NCI-H1417 (cell line): ENCODE results near the gene TFEC.
A peak's percentile ranks its signal among the peaks of the same experiment; 100 is the strongest.
"Not testable (repeated sequence)": the region's sequence is repeated elsewhere in the genome, so short reads cannot be mapped to it uniquely, and the experiment has no call there.

Source experiments
- DNase-seq, 3 experiments: peaks; one replicate each; lab custom pipeline; 2025; lab: John Stamatoyannopoulos, UW

The TFEC gene, protein sequence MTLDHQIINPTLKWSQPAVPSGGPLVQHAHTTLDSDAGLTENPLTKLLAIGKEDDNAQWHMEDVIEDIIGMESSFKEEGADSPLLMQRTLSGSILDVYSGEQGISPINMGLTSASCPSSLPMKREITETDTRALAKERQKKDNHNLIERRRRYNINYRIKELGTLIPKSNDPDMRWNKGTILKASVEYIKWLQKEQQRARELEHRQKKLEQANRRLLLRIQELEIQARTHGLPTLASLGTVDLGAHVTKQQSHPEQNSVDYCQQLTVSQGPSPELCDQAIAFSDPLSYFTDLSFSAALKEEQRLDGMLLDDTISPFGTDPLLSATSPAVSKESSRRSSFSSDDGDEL

DNA sequence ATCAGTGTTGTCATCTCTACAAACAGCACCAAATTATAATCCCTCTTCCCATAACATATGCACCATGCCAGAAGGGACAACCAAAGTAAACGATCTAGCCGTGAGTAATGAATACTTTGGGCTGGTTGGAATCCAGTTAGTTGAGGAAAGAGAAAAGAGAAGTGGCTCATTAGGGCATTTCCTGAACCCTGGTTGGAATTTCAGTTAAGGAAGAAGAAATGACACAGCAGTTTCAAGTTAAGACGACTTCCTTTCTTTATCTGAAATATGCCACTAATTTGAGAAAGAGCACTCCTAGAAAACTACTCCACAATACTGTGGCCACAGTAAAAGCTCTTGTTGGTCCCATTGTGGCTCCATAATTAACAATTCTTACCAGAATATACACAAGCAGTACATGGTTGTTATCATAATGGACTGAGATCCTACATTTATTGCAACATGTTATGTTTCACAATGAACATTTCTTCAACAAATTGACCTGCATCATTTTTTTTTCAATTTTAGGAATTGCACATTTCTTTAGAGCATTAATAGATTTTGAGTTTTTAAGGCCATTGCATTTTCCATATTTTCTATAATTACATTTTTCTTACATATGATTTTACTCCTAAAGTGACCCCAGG, at the start of gene TFEC:
TSS of gene TFEC (minus strand) at position 113 of the 626 bp plus-strand sequence. CDS start 46,322 bp downstream, outside the sequence.
- no peak for DNase-seq

DNA sequence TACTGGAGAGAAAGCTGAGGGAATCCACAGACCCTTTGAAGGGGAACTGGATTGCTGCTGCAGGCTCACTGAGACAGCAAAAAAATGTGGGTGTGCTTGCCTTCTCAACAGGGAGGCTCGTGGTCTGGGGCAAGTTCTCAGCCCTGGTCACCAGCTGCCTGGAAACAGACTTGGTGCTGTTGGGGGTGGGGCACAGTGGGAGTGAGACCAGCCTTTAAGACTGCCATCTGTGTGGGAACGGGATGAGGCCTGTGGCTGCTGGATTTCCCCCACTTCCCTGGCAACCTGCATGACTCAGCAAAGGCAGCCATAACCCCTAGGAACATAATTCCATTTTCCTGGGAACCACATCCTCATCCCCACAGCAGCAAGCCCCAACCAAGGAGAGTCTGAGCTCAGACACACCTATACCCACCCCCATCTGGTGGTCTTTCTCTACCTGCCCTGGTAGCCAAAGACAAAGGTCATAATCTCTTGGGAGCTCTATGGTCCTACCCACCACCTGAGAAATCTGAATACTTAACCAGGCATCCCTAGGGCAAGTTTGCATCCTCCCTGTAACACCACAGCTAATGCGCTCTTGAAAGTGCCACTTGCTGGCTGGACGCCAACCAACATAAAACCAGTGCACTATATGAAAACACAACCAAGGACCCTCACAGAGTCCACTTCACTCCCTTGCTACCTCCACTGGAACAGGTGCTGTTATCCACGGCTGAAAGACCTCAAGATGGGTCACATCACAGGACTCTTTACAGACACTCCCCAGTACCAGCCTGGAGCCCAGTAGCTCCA, 45.0 kb upstream of the TFEC start:
- DNase-seq = peak in 1 of 3 experiments; percentile 73

DNA sequence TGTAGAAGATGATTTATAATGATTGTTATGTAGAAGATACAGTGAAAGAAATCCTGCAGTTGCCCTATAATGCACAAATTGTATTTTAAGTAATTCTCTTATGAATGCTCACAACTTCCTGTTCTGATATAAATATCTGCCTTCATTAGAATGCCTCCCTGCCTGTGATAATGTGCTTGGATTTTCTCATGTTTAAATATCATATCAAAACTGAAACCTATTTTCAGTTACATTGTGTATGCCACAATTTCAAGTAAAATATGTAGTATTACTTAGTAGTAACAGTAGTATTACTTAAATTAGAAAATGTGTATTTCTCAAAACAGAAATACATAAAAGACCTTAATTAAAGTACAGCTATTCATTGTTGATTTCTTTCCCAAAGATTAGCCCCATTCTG, 41.1 kb upstream of the TFEC start:
- no peak for DNase-seq

DNA sequence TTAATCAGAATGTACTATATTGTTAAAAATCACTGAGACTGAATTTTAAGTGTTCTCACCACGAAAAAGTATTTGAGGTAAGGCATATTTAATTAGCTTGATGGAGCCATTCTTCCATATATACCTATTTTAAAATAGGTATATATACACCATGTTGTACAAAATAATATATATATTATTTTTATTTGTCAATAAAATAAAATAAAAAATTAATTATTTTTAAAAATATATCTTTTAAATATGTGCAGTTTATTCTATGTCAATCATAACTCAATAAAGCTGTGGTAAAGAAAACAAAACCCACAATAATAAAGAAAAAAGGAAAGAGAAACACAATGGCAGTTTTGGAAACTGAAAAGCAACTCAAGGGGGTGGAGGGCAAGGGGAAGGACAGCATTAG, 33.6 kb upstream of the TFEC start:
- no peak for DNase-seq

DNA sequence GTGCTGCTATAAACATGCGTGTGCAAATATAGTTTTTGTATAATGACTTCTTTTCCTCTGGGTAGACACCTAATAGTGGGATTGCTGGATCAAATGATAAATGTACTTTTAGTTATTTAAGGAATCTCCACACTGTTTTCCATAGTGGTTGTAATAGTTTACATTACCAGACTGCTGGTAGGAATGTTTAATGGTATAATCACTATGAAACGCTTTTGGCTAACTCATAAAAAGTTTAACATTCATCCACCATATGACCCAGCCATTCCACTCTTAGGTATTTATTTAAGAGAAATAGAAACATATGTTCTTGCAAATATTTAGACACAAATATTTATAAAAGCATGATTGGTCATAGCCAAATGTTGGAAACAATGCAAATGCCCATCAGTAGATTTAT, 32.1 kb upstream of the TFEC start:
- no peak for DNase-seq

DNA sequence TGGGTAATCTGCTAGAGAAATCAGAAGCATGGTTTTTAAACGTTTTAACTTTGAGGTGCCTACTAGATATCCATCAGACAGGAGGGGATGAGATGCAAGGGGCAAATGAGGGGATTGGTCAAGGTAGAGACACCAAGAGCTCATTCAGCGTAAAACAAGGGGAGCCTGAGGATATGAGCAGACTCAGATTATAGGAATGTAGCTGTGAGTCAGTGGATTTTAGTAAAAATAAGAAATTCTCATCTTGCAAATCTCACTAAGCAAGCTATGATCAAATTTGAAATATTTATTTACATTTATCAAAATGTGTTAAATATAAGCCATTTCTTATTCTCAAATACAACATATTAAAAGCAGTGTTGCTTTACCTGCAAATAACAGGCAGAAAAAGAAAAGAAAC, 21.4 kb upstream of the TFEC start:
- DNase-seq = no peak

DNA sequence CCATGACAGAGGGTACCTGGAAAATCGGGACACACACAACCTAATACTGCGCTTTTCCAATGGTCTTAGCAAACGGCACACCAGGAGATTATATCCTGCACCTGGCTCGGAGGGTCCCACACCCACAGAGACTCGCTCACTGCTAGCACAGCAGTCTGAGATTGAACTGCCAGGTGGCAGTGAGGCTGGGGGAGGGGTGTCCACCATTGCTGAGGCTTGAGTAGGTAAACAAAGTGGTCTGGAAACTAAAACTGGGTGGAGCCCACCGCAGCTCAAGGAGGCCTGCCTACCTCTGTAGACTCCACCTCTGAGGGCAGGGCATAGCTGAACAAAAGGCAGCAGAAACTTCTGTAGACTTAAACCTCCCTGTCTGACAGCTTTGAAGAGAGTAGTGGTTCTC, 16.7 kb upstream of the TFEC start:
- not testable (repeated sequence) for DNase-seq

DNA sequence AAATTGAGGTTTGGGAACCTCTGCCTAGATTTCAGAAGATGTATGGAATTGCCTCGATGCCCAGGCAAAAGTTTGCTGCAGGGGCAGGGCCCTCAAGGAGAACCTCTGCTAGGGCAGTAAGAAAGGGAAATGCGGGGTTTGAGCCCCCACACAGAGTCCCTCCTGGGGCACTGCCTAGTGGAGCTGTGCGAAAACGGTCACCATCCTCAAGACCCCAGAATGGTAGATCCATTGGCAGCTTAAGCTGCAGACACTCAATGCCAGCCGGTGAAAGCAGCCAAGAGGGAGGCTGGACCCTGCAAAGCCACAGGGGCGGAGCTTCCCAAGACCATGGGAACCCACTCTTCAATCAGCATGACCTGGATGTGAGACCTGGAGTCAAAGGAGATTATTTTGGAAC, 15.0 kb upstream of the TFEC start:
- DNase-seq = no peak

DNA sequence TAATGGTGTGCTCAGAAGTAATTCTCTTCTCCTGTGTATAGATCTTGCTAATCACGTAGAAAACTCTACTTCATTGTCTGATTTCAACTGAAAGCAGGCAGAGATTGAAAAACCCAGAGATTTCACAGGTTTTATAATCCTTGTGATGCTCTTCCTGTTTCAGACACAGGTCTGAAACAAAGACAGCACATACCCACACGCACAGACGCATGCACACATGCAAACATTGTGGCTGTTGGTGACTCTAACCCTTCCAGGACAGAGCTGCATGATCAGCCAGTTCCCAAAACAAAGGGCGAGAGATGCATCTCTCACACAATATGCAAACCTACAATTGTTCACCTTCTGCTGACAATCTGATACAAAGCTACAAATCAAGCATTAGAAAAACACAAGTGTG, 11.1 kb upstream of the TFEC start:
- DNase-seq = no peak

DNA sequence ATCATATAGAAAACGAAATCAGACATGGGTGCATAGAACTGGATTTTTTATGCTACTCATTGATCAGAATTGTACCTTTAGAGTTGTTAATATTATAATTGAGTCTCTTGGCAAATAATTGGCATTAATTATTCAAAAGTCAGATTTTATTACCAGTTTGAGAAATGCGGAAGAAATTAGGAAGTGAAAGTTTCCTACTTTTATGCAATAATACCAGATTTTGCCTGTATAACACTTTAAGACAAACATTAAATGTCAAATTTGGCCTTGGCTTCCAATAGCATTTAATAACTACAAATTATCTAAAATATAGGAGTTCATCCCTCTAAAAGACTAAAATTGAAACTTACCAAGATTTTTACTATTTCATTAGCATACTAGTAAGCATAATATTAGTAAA, 6.8 kb upstream of the TFEC start:
- no peak for DNase-seq

DNA sequence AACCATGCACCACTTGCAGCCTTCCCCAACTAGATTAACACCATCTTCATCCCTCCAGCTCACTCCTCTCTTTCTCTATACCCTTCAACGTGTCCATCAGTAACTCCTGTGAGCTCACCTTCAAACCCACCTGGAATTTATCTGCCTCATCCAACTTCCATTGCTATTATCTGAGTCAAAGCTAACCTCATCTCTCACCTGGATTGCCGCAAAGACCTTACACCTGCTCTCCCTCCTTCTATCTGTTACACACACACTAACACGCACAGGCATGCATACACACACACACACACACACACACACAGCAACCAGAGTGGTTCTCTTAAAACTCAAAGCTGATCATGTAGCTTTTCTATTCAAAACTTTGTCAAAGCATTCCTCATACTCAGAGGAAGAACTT, 3.8 kb upstream of the TFEC start:
- no peak for DNase-seq

DNA sequence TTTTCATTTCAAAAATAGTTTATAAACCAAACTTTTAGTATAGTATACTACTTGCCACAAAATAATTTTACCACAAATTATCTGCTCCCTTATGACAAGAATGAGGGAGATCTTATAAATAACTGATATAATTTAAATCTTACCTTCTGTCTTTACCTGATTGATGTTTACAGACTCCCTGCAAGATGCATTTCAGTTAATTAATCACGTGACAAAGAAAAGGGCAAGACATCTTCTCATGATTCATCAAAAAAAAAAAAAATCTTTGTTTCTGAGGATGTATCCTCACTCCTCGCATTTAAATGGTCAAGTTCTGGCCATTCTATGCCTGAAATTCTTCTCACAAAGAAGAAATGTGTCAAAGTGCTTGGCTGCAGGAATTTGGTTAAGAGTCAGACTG, 2.3 kb upstream of the TFEC start:
- DNase-seq = no peak

DNA sequence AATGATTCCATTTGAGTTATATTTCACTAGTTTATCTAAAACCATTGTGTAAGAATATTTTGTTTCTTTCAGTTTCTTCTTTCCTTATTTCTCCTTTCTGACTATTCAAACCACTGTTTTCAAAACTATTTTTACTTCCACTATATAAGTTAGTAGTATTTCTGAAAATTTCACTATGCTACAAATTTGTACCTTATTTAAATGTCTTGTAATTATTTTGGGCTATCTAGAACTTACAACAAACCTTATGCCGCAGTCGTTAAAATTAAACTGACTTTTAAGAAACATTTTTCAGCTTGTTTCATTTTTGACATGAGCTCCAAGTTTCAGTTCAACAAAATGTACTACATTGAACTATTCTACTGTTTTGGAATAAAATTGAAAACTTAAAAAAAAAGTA, 1.8 kb downstream of the TFEC start:
- DNase-seq = no peak

DNA sequence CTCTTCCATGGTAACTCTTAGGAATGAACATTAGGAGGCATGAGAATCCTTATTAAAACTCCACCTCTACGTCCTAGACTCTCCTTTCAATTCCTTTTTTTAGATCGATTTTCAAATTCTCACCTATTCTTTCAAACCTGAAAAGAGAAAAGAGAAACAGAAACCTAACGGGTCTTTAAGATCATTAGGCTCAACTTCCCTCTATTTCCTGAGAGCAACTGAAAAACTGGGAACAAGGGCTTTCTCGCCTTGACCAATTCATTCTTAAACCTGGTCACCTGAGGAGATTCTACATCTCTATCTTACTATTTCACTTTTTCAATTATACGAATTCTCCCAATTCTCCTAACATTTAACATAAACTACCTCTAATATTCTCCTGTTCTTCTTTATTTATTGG, 2.8 kb downstream of the TFEC start:
- DNase-seq = no peak

DNA sequence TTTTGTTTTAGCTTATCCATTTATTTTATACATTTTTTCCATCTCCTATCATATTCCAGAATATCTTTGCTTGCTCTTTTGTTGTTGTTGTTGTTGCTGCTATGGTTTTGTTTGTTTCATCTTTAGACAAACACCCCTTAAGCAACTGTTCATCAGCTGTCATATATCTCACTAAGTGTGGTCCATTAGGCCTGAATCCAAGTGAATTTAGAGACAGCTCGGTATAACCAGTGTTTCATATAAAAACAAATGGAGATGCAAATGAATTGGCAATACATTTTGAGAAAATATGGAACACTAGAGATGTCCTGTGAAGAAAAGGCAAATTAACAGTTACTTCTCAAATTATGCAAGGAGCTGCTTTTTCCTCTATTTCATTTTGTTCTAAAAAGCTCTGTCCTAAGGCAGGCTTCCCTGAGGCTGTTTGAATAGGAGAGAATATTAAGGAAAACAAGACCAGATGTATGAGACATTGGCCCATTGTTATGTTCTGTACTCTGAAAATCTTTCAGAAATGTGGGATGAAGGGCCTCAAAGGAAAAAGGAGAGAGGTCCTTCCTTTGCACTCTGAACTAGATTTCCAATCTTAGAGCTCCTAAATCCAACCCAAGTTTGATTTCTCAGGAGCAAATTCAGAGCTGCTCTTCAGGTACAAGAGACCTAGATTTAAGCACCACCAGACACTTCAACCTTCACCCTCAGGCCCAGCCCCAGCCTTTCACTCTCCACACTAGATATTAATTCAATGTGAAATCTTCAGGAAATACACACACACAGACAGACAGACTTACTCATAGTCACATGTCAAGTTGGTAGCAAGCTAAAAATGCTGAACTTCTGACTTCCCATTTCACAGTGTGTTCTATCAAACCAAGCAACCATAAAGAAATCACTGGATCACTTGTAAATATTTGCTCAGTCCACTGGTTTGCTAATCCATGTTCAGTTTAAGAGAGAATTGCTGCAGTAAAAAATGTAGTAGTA, 5.4 kb downstream of the TFEC start:
- no peak for DNase-seq

DNA sequence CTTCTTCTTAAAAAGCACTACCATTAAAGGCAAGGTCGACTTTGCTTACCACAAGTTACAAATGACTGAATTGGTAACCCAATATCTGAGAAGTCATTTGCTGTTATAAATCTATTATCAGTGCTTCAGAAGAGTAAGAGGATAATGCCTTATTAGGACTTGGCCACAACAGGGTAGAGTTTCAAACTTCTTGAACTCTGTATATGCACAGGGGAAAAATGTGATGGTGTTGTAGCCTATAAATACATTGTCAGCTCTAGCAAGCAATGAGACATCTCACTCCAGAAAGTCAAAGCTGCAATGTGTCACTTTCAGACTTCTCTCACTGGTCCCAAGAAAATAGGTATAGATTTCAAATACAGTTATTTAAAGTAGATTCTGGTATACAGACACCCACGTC, 9.3 kb downstream of the TFEC start:
- no peak for DNase-seq

DNA sequence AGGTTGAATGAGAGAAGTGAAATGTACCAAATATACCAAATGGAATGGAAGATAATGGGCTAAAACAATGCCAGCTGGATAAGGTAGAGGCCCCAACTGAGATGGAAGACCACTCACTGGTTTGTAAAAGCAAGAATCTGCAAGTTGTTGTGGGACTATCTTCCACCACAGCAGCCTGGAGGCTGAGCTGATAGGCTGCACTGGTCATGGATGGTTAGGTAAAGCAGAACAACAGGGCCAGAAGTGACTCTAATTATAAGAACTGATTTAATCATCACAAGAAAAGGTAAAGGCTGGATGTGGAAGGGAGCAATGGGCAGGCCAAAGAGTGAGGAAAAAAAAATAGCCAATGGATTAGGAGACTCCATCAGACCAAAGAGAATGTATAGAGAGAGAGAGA, 11.8 kb downstream of the TFEC start:
- no peak for DNase-seq

DNA sequence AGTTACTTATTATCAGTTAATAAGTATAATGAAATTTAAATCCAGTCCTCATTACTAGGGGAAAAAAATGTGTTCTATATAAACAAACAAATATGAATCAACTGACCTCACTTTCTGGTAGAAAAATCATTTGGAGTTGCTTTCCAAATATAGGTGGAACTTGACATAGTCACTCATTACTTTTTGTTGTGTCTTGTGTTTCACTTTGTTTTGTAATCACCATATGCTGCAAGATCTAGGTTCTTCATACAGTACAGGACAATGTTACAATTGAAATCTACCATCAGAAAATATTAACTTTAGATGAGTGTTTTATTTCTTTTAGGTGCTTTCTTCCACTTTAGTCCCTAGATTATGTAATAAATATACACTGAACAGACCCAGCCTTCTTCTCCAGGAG, 16.9 kb downstream of the TFEC start:
- no peak for DNase-seq

DNA sequence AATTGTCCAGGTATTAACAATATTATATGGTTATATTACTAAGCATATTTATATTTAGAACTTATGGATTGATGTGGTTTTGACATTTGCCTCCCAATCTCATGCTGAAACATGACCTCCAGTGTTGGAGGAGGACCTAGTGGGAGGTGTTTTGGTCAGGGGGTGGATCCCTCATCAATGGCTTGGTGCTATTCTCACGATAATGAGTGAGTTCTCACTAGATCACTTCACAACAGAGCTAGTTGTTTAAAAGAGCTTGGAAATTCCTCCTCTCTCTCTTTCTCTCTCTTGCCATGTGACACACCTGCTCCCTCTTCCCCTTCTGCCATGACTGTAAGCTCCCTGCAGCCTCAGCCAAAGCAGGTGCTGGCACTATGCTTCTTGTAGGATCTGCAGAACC, 19.0 kb downstream of the TFEC start:
- DNase-seq = no peak

DNA sequence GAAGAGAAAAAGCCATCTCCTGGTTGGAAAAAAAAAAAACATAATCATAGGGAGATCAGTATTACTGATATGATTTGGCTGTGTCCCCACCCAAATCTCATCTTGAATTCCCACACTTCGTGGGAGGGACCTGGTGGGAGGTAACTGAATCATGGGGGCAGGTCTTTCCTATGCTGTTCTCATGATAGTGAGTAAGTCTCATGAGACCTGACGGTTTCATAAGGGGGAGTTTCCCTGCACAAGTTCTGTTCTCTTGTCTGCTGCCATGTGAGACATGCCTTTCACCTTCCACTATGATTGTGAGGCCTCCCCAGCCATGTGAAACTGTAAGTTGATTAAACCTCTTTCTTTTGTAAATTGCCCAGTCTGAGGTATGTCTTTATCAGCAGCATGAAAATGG, 25.8 kb downstream of the TFEC start:
- not testable (repeated sequence) for DNase-seq

DNA sequence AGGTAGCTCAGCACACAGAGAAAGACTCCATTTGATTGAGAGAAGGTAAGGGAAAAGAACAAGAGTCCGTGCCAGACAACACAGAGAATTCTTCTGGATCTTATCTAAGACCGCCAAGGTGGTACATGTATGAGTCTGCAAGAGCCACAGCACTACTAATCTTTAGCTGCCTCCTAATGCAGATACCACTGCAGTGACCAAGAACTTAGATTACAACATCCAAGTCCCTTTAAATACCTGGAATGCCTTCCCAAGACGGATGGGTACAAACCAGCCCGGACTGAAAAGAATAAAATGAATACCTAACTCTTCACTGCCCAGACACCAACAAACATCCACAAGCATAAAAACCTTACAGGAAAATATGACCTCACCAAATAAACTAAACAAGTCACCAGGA, 33.3 kb downstream of the TFEC start:
- DNase-seq = no peak

DNA sequence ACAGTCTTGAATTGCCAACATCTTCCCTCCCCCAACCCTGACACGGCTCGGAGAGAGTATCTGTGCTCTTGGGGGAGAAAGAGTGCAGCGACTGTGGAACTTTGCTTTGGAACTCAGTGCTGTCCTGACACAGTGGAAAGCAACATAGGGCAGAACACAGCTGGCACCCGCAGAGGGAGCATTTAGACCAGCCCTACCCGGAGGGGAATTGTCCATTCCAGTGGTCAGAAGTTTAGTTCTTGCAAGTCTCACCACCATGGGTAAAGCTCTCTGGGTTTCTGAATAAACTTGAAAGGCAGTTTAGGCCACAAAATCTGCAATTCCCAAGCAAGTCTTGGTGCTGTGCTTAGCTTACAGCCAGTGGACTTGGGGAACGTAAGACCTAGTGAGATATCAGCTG, 34.9 kb downstream of the TFEC start:
- DNase-seq = no peak
